ENCODE measurements around the gene ATP6AP1. TPM values are rescaled to one million over a fixed set of nuclear protein-coding genes. Genes with fewer than 3 reads are reported as not detected.
A peak's percentile ranks its signal among the peaks of the same experiment; 100 is the strongest.

Gene ATP6AP1
- total and polyA plus RNA-seq, 2 of the 13 experiments (the other 11 are each of a cell fraction or from before 2014, with no cell fraction given): 56.7 to 110 TPM

- TF ChIP-seq ZNF746 (CRISPR knock-in tag; IDR thresholded peaks at IDR 0.05): no peak
- TF ChIP-seq ZBTB21 (CRISPR knock-in tag; IDR thresholded peaks at IDR 0.05): no peak
- TF ChIP-seq GMEB1 (CRISPR knock-in tag; IDR thresholded peaks at IDR 0.05; ENCODE audit: borderline replicate concordance): peak; percentile 80
- TF ChIP-seq ZNF639 (CRISPR knock-in tag; conservative IDR thresholded peaks at IDR 0.05): no peak
- TF ChIP-seq ZBTB1 (CRISPR knock-in tag; IDR thresholded peaks at IDR 0.05; ENCODE audit: borderline replicate concordance): no peak
- TF ChIP-seq ZNF232 (CRISPR knock-in tag; IDR thresholded peaks at IDR 0.05; ENCODE audit: borderline replicate concordance): no peak
- TF ChIP-seq THAP11 (CRISPR knock-in tag; IDR thresholded peaks at IDR 0.05): peak; percentile 67
- TF ChIP-seq NR2F2 (IDR thresholded peaks at IDR 0.05; ENCODE audit: borderline replicate concordance, low read depth): no peak
- TF ChIP-seq EEA1 (CRISPR knock-in tag; IDR thresholded peaks at IDR 0.05; ENCODE audit: borderline replicate concordance): no peak
- TF ChIP-seq EED (CRISPR knock-in tag; IDR thresholded peaks at IDR 0.05): no peak; the same call in 1 of the 2 replicates
- no peak for TF ChIP-seq ZNF879 (CRISPR knock-in tag; IDR thresholded peaks at IDR 0.05)
- TF ChIP-seq ARNT (IDR thresholded peaks at IDR 0.05): no peak
- no peak for TF ChIP-seq ZNF205 (CRISPR knock-in tag; IDR thresholded peaks at IDR 0.05)
- TF ChIP-seq ZBTB3 (CRISPR knock-in tag; IDR thresholded peaks at IDR 0.05; ENCODE audit: borderline replicate concordance, low read depth): no peak
- TF ChIP-seq MNT (IDR thresholded peaks at IDR 0.05): no peak
- no peak for TF ChIP-seq CENPT (CRISPR knock-in tag; IDR thresholded peaks at IDR 0.05; ENCODE audit: low read depth)
- peak; percentile 37; the same call in 1 of the 3 replicates for TF ChIP-seq MXI1 (IDR thresholded peaks at IDR 0.05; ENCODE audit: borderline replicate concordance, low read depth, low read length)
- TF ChIP-seq NFYB (CRISPR knock-in tag; IDR thresholded peaks at IDR 0.05): peak; percentile 95
- TF ChIP-seq ZNF207 (IDR thresholded peaks at IDR 0.05; ENCODE audit: borderline replicate concordance): no peak
- TF ChIP-seq EP300 (IDR thresholded peaks at IDR 0.05; ENCODE audit: low read depth in 2 of 2, low read length in 2 of 2): no peak
- TF ChIP-seq EP300 (CRISPR knock-in tag; IDR thresholded peaks at IDR 0.05; ENCODE audit: borderline replicate concordance): no peak
- TF ChIP-seq ZNF816 (CRISPR knock-in tag; IDR thresholded peaks at IDR 0.05; ENCODE audit: borderline replicate concordance): no peak
- no peak for TF ChIP-seq PCBP1 (IDR thresholded peaks at IDR 0.05; ENCODE audit: borderline replicate concordance, low read depth, low read length)
- no peak for TF ChIP-seq RBM22 (optimal IDR thresholded peaks at IDR 0.05; ENCODE audit: low read length)
Observed at GRCh38 chrX:154428176-154429171, at the start of gene ATP6AP1 (continued).
